ENCODE data around the gene HCN4. TPM values are rescaled to one million over a fixed set of nuclear protein-coding genes. Genes with fewer than 3 reads are reported as not detected.

The HCN4 gene
- total RNA-seq, 1 experiment from 2014 or later: 0.09 TPM

DNA sequence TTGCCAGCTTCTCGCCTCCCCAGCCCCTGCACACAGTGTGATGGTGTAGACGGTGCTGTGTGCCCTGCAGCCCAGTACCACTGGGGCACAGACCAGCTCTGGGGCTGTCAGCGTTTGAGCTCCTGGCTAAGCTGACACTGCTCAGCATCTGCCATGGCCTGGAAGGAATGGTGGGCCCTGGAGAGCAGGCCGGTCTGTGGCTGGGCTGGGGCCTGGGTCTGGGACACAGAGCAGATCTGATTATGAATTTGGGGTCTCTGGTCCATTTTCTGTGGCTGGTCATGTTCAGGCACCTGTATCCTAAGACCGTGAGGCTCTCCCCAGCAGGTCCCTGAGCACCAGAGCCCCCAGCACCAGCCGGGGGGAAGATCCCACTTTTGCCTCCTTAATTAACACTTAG lies 34.7 kb downstream of the HCN4 start:
- no peak for TF ChIP-seq EZH2 (IDR thresholded peaks at IDR 0.05; ENCODE audit: borderline replicate concordance, low read depth, low read length, poor library complexity, severe bottlenecking)
- TF ChIP-seq, protein P1, sequence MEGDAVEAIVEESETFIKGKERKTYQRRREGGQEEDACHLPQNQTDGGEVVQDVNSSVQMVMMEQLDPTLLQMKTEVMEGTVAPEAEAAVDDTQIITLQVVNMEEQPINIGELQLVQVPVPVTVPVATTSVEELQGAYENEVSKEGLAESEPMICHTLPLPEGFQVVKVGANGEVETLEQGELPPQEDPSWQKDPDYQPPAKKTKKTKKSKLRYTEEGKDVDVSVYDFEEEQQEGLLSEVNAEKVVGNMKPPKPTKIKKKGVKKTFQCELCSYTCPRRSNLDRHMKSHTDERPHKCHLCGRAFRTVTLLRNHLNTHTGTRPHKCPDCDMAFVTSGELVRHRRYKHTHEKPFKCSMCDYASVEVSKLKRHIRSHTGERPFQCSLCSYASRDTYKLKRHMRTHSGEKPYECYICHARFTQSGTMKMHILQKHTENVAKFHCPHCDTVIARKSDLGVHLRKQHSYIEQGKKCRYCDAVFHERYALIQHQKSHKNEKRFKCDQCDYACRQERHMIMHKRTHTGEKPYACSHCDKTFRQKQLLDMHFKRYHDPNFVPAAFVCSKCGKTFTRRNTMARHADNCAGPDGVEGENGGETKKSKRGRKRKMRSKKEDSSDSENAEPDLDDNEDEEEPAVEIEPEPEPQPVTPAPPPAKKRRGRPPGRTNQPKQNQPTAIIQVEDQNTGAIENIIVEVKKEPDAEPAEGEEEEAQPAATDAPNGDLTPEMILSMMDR (conservative IDR thresholded peaks at IDR 0.05; ENCODE audit: low read depth, low read length): no peak
- Histone ChIP-seq H3K9me3 (ENCODE audit: low read depth, low read length, poor library complexity, severe bottlenecking) (no peaks in the 10 kb centered on the region), H3K36me3 (ENCODE audit: insufficient read depth, low read length, poor library complexity, severe bottlenecking) (no peaks in the 10 kb centered on the region), H3K4me3 (ENCODE audit: low read depth, low read length, poor library complexity, severe bottlenecking) (no peak overlapping the region), H3K4me1 (ENCODE audit: insufficient read depth, low read length, poor library complexity, severe bottlenecking) (no peaks in the 10 kb centered on the region), H3K27ac (ENCODE audit: low read depth, low read length, poor library complexity, severe bottlenecking) (no peak overlapping the region), H3K27me3 (replicated peaks; ENCODE audit: insufficient read depth, low read depth, low read length, poor library complexity) (no peaks in the 10 kb centered on the region)
- no TSS peak for BruUV-seq (replicated peaks)
- ChIA-PET POLR2A (ENCODE audit: low non-redundant PET) (no interaction called here), CTCF (interaction anchor here (0.6 kb wide), 1 partner anchor 715 kb away, joined by 9 read pairs; no protein-coding TSS in a partner anchor)
- intact Hi-C loops (cut with micrococcal nuclease; ENCODE audit: unreplicated experiment): no loop called here
- no peak for DNase-seq (ENCODE audit: low spot score)

- BruUV-seq (replicated peaks): no TSS peak
- H3K9me3 ChIP-seq (ENCODE audit: low read depth, low read length, poor library complexity, severe bottlenecking): no peaks in the 10 kb centered on the region
- H3K4me3 ChIP-seq (ENCODE audit: low read depth, low read length, poor library complexity, severe bottlenecking): no peak overlapping the region
- no peaks in the 10 kb centered on the region for H3K36me3 ChIP-seq (ENCODE audit: insufficient read depth, low read length, poor library complexity, severe bottlenecking)
- TF ChIP-seq, protein P1 (conservative IDR thresholded peaks at IDR 0.05; ENCODE audit: low read depth, low read length): no peak
- no peak for TF ChIP-seq EZH2 (IDR thresholded peaks at IDR 0.05; ENCODE audit: borderline replicate concordance, low read depth, low read length, poor library complexity, severe bottlenecking)
- POLR2A ChIA-PET (ENCODE audit: low non-redundant PET): no interaction called here
- H3K27me3 ChIP-seq (replicated peaks; ENCODE audit: insufficient read depth, low read depth, low read length, poor library complexity): no peaks in the 10 kb centered on the region
- intact Hi-C loops (cut with micrococcal nuclease; ENCODE audit: unreplicated experiment): no loop called here
- DNase-seq (ENCODE audit: low spot score): no peak
- CTCF ChIA-PET: no interaction called here
- no peaks in the 10 kb centered on the region for H3K4me1 ChIP-seq (ENCODE audit: insufficient read depth, low read length, poor library complexity, severe bottlenecking)
- no peak overlapping the region for H3K27ac ChIP-seq (ENCODE audit: low read depth, low read length, poor library complexity, severe bottlenecking)
These were observed 35.8 kb downstream of the HCN4 start for GRCh38 chr15:73333001-73333400.

- Histone ChIP-seq H3K36me3 (ENCODE audit: insufficient read depth, low read length, poor library complexity, severe bottlenecking) (no peaks in the 10 kb centered on the region), H3K4me1 (ENCODE audit: insufficient read depth, low read length, poor library complexity, severe bottlenecking) (no peaks in the 10 kb centered on the region), H3K4me3 (ENCODE audit: low read depth, low read length, poor library complexity, severe bottlenecking) (no peak overlapping the region), H3K27me3 (replicated peaks; ENCODE audit: insufficient read depth, low read depth, low read length, poor library complexity) (no peaks in the 10 kb centered on the region), H3K27ac (ENCODE audit: low read depth, low read length, poor library complexity, severe bottlenecking) (no peak overlapping the region), H3K9me3 (ENCODE audit: low read depth, low read length, poor library complexity, severe bottlenecking) (no peaks in the 10 kb centered on the region)
- CTCF ChIA-PET: no interaction called here
- TF ChIP-seq, protein P1 (conservative IDR thresholded peaks at IDR 0.05; ENCODE audit: low read depth, low read length): no peak
- TF ChIP-seq EZH2 (IDR thresholded peaks at IDR 0.05; ENCODE audit: borderline replicate concordance, low read depth, low read length, poor library complexity, severe bottlenecking): no peak
- no peak for DNase-seq (ENCODE audit: low spot score)
- no TSS peak for BruUV-seq (replicated peaks)
- POLR2A ChIA-PET (ENCODE audit: low non-redundant PET): no interaction called here
- intact Hi-C loops (cut with micrococcal nuclease; ENCODE audit: unreplicated experiment): no loop called here
These were observed 36.5 kb downstream of the HCN4 start for GRCh38 chr15:73331991-73332925.

All from A673 (cell line).